Heart left ventricle (tissue), 16 donors: ENCODE results near the gene STEAP4. TPM values are rescaled to one million over a fixed set of nuclear protein-coding genes. Genes with fewer than 3 reads are reported as not detected.
A peak's percentile ranks its signal among the peaks of the same experiment; 100 is the strongest.

Experiments
- ATAC-seq, 4 donors: fragments of 200-7000 bp; cut with Tn5 transposase; one replicate each; pipeline ENCODE4 v1.9.1; 2020 to 2022; ENCODE audit warnings: moderate library complexity in 4 of 4, mild to moderate bottlenecking in 3 of 4, moderate number of reproducible peaks in 1 of 4
- DNase-seq, 5 donors: peaks; one replicate each; pipeline ENCODE4 v3.0.0-alpha.2; 2020
- H3K27ac ChIP-seq, 12 donors: fragments of 200-600 bp; sonication (generic) in 4 of 12; one replicate each; pipeline versions ENCODE4 v1.5.0 to v1.8.0; 2016 to 2022; ENCODE audit warnings: mild to moderate bottlenecking in 2 of 12
- H3K27me3 ChIP-seq, 9 donors: fragments of 200-600 bp; sonication (generic) in 2 of 9; one replicate each; pipeline versions ENCODE4 v1.5.1 to v1.8.0; 2016 to 2022; ENCODE audit warnings: mild to moderate bottlenecking in 3 of 9
- H3K36me3 ChIP-seq, 9 donors: fragments of 200-600 bp; sonication (generic) in 2 of 9; one replicate each; pipeline versions ENCODE4 v1.5.0 to v1.8.0; 2018 to 2022; ENCODE audit warnings: mild to moderate bottlenecking in 2 of 9
- H3K4me1 ChIP-seq, 12 donors: fragments of 200-600 bp; sonication (generic) in 4 of 12; one replicate each; pipeline versions ENCODE4 v1.5.0 to v1.8.0; 2016 to 2022; ENCODE audit warnings: mild to moderate bottlenecking in 3 of 12
- H3K4me3 ChIP-seq, 12 donors: fragments of 200-600 bp; sonication (generic) in 4 of 12; one replicate each; pipeline versions ENCODE4 v1.5.0 to v1.8.0; 2017 to 2022; ENCODE audit warnings: mild to moderate bottlenecking in 9 of 12, moderate library complexity in 4 of 12
- H3K9me3 ChIP-seq, 12 donors: fragments of 200-600 bp; sonication (generic) in 4 of 12; one replicate each; pipeline versions ENCODE4 v1.5.0 to v1.8.0; 2016 to 2022; ENCODE audit warnings: mild to moderate bottlenecking in 1 of 12
- CTCF ChIP-seq, 12 donors: fragments of 200-600 bp; sonication (generic) in 4 of 12; IDR thresholded peaks; one replicate each; pipeline versions ENCODE4 v1.5.0 to v1.8.0; 2018 to 2022; ENCODE audit warnings: antibody characterized with exemption in 12 of 12, mild to moderate bottlenecking in 5 of 12
- POLR2A ChIP-seq, 2 donors: fragments of 450-650 bp; IDR thresholded peaks; one replicate each; pipeline ENCODE4 v1.6.1; 2017; ENCODE audit warnings: antibody characterized with exemption in 2 of 2, mild to moderate bottlenecking in 2 of 2, moderate library complexity in 2 of 2
- WGBS, 4 donors: extraction: QIAGEN DNeasy Blood & Tissue Kit in 2 of 4; methylation state at CpG; one replicate each; pipeline versions ENCODE4 v1.1.5 to v1.1.7; 2013 to 2018; 5-methylcytosine and 5-hydroxymethylcytosine counted together
- intact Hi-C, 10 donors: fragments of 100-400 bp; cut with DNase I; formaldehyde crosslinking; loops; one replicate each; pipeline versions ENCODE4 v1.11.1 to v1.14.2; 2022
- long read RNA-seq, 3 donors: library from polyadenylated mRNA; unstranded; transcript quantifications; one replicate each; pipeline ENCODE4 v2.0.0, GENCODE V29; 2020 to 2021
- polyA plus RNA-seq, 2 donors: library from polyadenylated mRNA; stranded (reverse); fragments of 200-250 nt; gene quantifications; one replicate each; pipeline ENCODE4 v1.2.3, GENCODE V29; 2013
- total RNA-seq, 9 donors: library from RNA; depleted of rRNA in 2 of 9; stranded (reverse); fragments of >200 nt in 2 of 9; fragmentation: NEBNext Ultra II Directional in 3 of 9; extraction: Animal tissue kit (Norgen Biotek cat#: 25700) in 3 of 9; gene quantifications; one replicate each; pipeline versions ENCODE4 v1.1.0 to v1.2.4, GENCODE V29; 2016 to 2023
- donor health status: ischemic (EF 13 %, LVEDD 7.1; RV severe dilation, severe dysfunction).
- donor health status: healthy with polysubstance abuse.
- donor health status: DM: no; HTN: yes; CAD: no.
- donor health status: DM: no; HTN: no; CAD: no.
- donor health status: ischemic (EF 25% LVEDD 6.9; RV normal size, moderate dysfunction).
- donor health status: ischemic (EF 25% LVEDD 5.7; RV mildly dilated, moderate dysfunction).
- donor health status: healthy.
- donor health status: DM: yes; HTN: yes; CAD: no.
- donor health status: ischemic (EF 35%, LVEDD 5.7; RV mildly dilated, moderate dysfunction).
- donor health status: nonischemic (EF 11% LVEDD 7.7; RV severe dilation, severe dysfunction).
- donor health status: DM: yes; HTN: yes; CAD: no.
- donor health status: PGD.
- donor health status: ischemic (EF 29% LVEDD 5.4; RV normal size, mild dysfunction).
- donor health status: nonischemic (EF 23%, LVEDD 6.1; RV moderate dilation, normal function).

STEAP4 gene
- 10 to 100 TPM in 8 of 9 donors, 1 to 10 TPM in 1; 7.2 to 47.1 (median 20.9) TPM for total RNA-seq
- 10 to 100 TPM in 1 of 2 donors, 1 to 10 TPM in 1; 6.8 to 14.2 TPM for polyA plus RNA-seq
- long read RNA-seq, donor 1, full-length matches to known transcripts, result 23 of 29 reads
- long read RNA-seq, donor 1, partial matches to known transcripts, result 0 of 29 reads
- long read RNA-seq, donor 1, other reads (novel, unspliced or antisense), result 6 of 29 reads
- long read RNA-seq, donor 2, full-length matches to known transcripts, result 34 of 59 reads
- long read RNA-seq, donor 2, partial matches to known transcripts, result 10 of 59 reads
- long read RNA-seq, donor 2, other reads (novel, unspliced or antisense), result 15 of 59 reads
- long read RNA-seq, donor 3, full-length matches to known transcripts, result 19 of 34 reads
- long read RNA-seq, donor 3, partial matches to known transcripts, result 2 of 34 reads
- long read RNA-seq, donor 3, other reads (novel, unspliced or antisense), result 13 of 34 reads

GRCh38 chr7:88306590-88307048, at the start of gene STEAP4:
Gene STEAP4, minus strand, starts transcription at chr7:88306894. Its CDS starts 22,625 bp downstream, at chr7:88284269.
- Histone ChIP-seq H3K4me1 (peaks cover 0 to 49% (median 18%) of the 10 kb centered on the region in 12 donors), H3K27me3 (no peaks in the 10 kb centered on the region), H3K27ac (peak within 1 kb of the TSS in 11 of 12 donors; percentile 21 to 72 (median 67)), H3K4me3 (peak within 1 kb of the TSS; percentile 29 to 69 (median 56)), H3K36me3 (peaks cover 0 to 6% (median 0%) of the 10 kb centered on the region in 9 donors), H3K9me3 (no peaks in the 10 kb centered on the region)
- TF ChIP-seq CTCF (IDR thresholded peaks at IDR 0.05), result no peak
- TF ChIP-seq POLR2A (IDR thresholded peaks at IDR 0.05), result peak in 1 of 2 donors; percentile 63
- ATAC-seq (peak; percentile 44 to 90 (median 88)), DNase-seq (peak; percentile 78 to 87 (median 86))
- intact Hi-C loops, result no loop called here
- WGBS, 4 donors, result 3 to 6% (median 4%) methylated on average over 30 of the region's 30 CpGs

DNA sequence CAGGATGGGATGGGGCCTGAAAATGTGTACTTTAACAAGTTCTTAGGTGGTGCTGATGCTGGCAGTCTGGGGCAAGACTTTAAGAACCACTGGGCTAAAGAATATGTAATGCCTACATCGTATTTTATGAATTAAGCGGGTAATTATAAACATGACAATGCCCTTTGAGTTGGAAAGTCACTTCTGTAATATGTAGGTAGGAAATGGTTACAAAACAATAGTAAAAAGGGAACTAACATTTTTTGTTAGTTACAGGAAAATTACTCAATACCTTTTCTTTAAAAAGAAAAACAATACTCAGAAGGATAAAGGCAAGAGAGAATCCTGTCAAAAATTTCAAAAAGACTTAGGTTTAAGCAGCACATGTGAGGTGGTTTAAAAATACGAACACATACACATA, 48.3 kb upstream of the STEAP4 start:
- TF ChIP-seq CTCF (IDR thresholded peaks at IDR 0.05), result no peak
- TF ChIP-seq POLR2A (IDR thresholded peaks at IDR 0.05), result no peak
- ATAC-seq (no peak), DNase-seq (no peak)
- H3K4me3 ChIP-seq, result no peak overlapping the region
- 81 to 84% (median 83%) methylated on average over 3 of the region's 3 CpGs for WGBS, 4 donors
- no peak overlapping the region for H3K27ac ChIP-seq
- H3K4me1 ChIP-seq, result peaks cover 0 to 25% (median 0%) of the 10 kb centered on the region in 12 donors
- H3K9me3 ChIP-seq, result no peaks in the 10 kb centered on the region
- H3K27me3 ChIP-seq, result no peaks in the 10 kb centered on the region
- intact Hi-C loops, result loop anchor here in 2 of 10 donors (5.0 kb wide), 1 partner anchor 113 kb away; no protein-coding TSS in a partner anchor
- no peaks in the 10 kb centered on the region for H3K36me3 ChIP-seq

DNA sequence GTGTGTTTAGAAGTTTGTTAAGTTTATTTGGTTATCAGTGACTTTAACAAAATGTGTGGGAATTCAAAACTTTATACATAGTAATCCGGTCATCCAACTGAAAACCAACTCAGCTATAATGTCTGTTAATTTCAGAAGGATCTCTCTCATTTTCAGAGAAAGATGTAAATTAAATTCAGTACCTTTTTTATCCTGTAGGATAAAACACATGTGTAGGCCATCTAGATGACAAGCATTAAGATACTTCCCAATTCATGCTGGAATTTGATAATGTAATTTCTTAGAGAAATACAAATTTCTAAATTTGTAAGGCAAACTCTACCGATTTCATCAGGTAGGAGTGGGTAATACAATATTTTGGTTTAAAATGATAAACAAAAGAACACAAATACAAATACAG, 43.4 kb upstream of the STEAP4 start:
- Histone ChIP-seq H3K27me3 (no peaks in the 10 kb centered on the region), H3K9me3 (no peaks in the 10 kb centered on the region), H3K27ac (no peak overlapping the region), H3K4me3 (no peak overlapping the region), H3K36me3 (no peaks in the 10 kb centered on the region), H3K4me1 (peaks cover 0 to 7% (median 0%) of the 10 kb centered on the region in 12 donors)
- no peak for TF ChIP-seq POLR2A (IDR thresholded peaks at IDR 0.05)
- peak in 2 of 12 donors; percentile 37 for TF ChIP-seq CTCF (IDR thresholded peaks at IDR 0.05)
- WGBS, 4 donors, result 93 to 95% (median 94%) methylated on average over 2 of the region's 2 CpGs
- no peak for ATAC-seq
- DNase-seq, result no peak
- intact Hi-C loops, result no loop called here

GRCh38 chr7:88347517-88347916, 40.8 kb upstream of the STEAP4 start:
- H3K36me3 ChIP-seq, result no peaks in the 10 kb centered on the region
- no peak for DNase-seq
- no peak for ATAC-seq
- intact Hi-C loops, result loop anchor here in 1 of 10 donors (5.0 kb wide), 1 partner anchor 100 kb away; no protein-coding TSS in a partner anchor
- WGBS, 4 donors, result 86 to 93% (median 92%) methylated on average over 2 of the region's 2 CpGs
- no peaks in the 10 kb centered on the region for H3K9me3 ChIP-seq
- H3K27me3 ChIP-seq, result no peaks in the 10 kb centered on the region
- TF ChIP-seq CTCF (IDR thresholded peaks at IDR 0.05) (no peak), POLR2A (IDR thresholded peaks at IDR 0.05) (no peak)
- no peak overlapping the region for H3K4me3 ChIP-seq
- peaks cover 0 to 3% (median 0%) of the 10 kb centered on the region in 12 donors for H3K4me1 ChIP-seq
- H3K27ac ChIP-seq, result no peak overlapping the region
